ENCODE measurements around the gene PRAMEF7. TPM values are rescaled to one million over a fixed set of nuclear protein-coding genes. Genes with fewer than 3 reads are reported as not detected.
"Not testable (repeated sequence)": the region's sequence is repeated elsewhere in the genome, so short reads cannot be mapped to it uniquely, and the experiment has no call there.

The PRAMEF7 gene

DNA sequence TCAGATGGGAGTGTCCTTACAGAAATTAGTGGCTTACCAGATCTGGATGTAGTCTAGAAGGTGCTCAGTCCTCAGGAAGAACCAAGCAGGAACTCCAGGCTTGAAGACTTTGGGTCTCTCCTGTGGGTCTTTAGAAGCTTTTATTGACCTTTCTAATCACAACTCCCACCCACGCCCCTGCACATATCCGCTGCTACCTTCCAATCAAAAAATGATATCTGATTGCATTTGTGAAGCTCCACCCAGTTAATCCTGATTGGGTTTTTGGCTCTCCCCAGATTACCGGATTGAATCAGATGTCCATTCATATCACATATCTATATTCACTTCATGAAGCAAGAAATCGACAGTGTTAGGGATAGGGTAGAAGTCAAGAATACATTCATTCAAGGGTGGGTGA lies 31.1 kb downstream of the PRAMEF7 start, which contains the start of gene PRAMEF6:
Gene PRAMEF6 (minus strand): TSS at position 101 of the 400 bp plus-strand sequence. CDS start 5,062 bp downstream, outside the sequence.
- not testable (repeated sequence) for H3K4me1 ChIP-seq (ENCODE audit: control insufficient read depth, insufficient read depth, low read depth, low read length); H2AFZ ChIP-seq (ENCODE audit: low read depth, low read length); H3K23ac ChIP-seq (ENCODE audit: low read length in 2 of 2); H3K27ac ChIP-seq (ENCODE audit: low read length, poor library complexity, severe bottlenecking); H4K8ac ChIP-seq (ENCODE audit: low read length); H2BK12ac ChIP-seq (ENCODE audit: low read length in 2 of 2); H4K91ac ChIP-seq (ENCODE audit: low read length); H3K9ac ChIP-seq (ENCODE audit: low read length); H2BK5ac ChIP-seq (ENCODE audit: low read depth, low read length, poor library complexity, severe bottlenecking); H3K4me3 ChIP-seq (ENCODE audit: insufficient read depth in 1 of 2, low read depth in 1 of 2, low read length in 2 of 2); H2BK120ac ChIP-seq (ENCODE audit: low read depth, low read length); H2BK15ac ChIP-seq (ENCODE audit: low read depth, poor library complexity, severe bottlenecking); H3K27me3 ChIP-seq (ENCODE audit: control insufficient read depth in 1 of 2, insufficient read depth in 1 of 2, low read length in 2 of 2); H3K36me3 ChIP-seq (ENCODE audit: control insufficient read depth in 1 of 2, insufficient read depth in 2 of 2, low read depth in 1 of 2, low read length in 2 of 2); DNase-seq; H2AK5ac ChIP-seq (ENCODE audit: low read length, severe bottlenecking); H3K9me3 ChIP-seq (ENCODE audit: control insufficient read depth, low read length); H3K79me1 ChIP-seq (replicated peaks; ENCODE audit: low read length, poor library complexity, severe bottlenecking); H3K14ac ChIP-seq (ENCODE audit: low read length in 2 of 2); H3K4ac ChIP-seq (ENCODE audit: low read depth in 1 of 2, low read length in 2 of 2); H3K18ac ChIP-seq (ENCODE audit: low read depth in 1 of 2, low read length in 2 of 2); H3K4me2 ChIP-seq (ENCODE audit: low read length, poor library complexity, severe bottlenecking)
- no CpG with 5 or more reads among the region's 4 CpGs for WGBS

Small RNA genes lying within 50 kb of the gene (small RNA-seq; reads per million reads assigned to genes)
- not detected for gene RNU6-1072P (ENCODE audit: low read depth)

All from mesenchymal stem cell (in vitro differentiated cells and primary cell).